Measurements from ENCODE around the gene FASTK.

FASTK gene

DNA sequence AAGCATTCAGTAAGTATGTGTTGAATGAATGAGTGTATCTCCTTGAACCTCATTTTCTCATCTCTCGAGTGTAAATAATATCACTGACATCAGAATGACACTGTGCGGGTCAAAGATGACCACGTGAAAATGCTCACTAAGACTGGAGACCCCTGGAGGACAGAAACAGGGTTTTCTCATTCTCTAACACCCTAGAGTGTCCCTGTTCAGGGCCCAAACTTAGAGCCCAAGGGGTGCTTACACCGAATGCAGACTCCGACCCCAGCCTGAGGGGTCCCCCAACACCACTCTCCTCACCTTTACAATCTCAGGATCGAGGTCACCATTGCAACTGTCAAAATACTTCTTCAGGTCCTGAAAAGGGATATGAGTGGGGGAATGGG, 24.3 kb downstream of the FASTK start:
- peaks cover 15% of the 10 kb centered on the region for H3K79me2 ChIP-seq (ENCODE audit: insufficient read depth, low read length)
- peaks cover 8% of the 10 kb centered on the region for H3F3A ChIP-seq (ENCODE audit: insufficient read depth)
- no peaks in the 10 kb centered on the region for H3K9me3 ChIP-seq (ENCODE audit: insufficient read depth, low read length)
- H3K36me3 ChIP-seq (ENCODE audit: low read length): no peaks in the 10 kb centered on the region
- no peak for TF ChIP-seq EZH2phosphoT487 (conservative IDR thresholded peaks at IDR 0.05; ENCODE audit: low read length)
- TF ChIP-seq, protein P1, sequence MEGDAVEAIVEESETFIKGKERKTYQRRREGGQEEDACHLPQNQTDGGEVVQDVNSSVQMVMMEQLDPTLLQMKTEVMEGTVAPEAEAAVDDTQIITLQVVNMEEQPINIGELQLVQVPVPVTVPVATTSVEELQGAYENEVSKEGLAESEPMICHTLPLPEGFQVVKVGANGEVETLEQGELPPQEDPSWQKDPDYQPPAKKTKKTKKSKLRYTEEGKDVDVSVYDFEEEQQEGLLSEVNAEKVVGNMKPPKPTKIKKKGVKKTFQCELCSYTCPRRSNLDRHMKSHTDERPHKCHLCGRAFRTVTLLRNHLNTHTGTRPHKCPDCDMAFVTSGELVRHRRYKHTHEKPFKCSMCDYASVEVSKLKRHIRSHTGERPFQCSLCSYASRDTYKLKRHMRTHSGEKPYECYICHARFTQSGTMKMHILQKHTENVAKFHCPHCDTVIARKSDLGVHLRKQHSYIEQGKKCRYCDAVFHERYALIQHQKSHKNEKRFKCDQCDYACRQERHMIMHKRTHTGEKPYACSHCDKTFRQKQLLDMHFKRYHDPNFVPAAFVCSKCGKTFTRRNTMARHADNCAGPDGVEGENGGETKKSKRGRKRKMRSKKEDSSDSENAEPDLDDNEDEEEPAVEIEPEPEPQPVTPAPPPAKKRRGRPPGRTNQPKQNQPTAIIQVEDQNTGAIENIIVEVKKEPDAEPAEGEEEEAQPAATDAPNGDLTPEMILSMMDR (IDR thresholded peaks at IDR 0.05; ENCODE audit: insufficient read depth, low read length, poor library complexity, severe bottlenecking): no peak
- H3K9ac ChIP-seq (ENCODE audit: low read length): no peak overlapping the region
- no peak overlapping the region for H3K4me3 ChIP-seq (ENCODE audit: insufficient read depth, low read length, poor library complexity, severe bottlenecking)
- H3K27me3 ChIP-seq (ENCODE audit: low read length): no peaks in the 10 kb centered on the region
- no peaks in the 10 kb centered on the region for H4K20me1 ChIP-seq (ENCODE audit: low read depth, low read length)
- H2AFZ ChIP-seq (ENCODE audit: low read depth, low read length, severe bottlenecking): no peak overlapping the region
- no peak overlapping the region for H3K4me2 ChIP-seq (ENCODE audit: low read depth, low read length, poor library complexity, severe bottlenecking)
- no peaks in the 10 kb centered on the region for H3K9me2 ChIP-seq (replicated peaks; ENCODE audit: insufficient read depth, low read length)
- H3K27ac ChIP-seq (ENCODE audit: low read depth, low read length): no peak overlapping the region

DNA sequence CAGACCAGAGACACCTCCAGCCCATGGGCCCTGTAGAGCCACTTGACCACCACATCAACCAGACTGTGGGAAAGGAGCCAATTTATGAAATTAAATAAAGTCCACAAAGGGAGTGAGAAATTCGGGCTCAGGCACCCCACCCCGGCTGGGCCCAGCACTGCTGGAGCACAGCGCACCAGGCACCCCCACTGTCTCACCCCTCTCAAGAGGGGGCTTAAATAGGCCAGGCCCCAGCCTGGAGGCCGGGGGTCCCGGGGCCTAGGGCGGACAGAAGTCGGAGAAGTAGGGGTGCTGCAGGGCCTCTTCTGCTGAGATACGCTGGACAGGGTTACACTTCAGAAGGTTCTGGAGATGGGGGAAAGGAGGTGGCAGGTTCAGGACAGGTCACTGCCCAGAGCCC, 26.9 kb downstream of the FASTK start:
- Histone ChIP-seq H3K4me2 (ENCODE audit: low read depth, low read length, poor library complexity, severe bottlenecking) (no peak overlapping the region), H3K27me3 (ENCODE audit: low read length) (no peaks in the 10 kb centered on the region), H3K4me3 (ENCODE audit: insufficient read depth, low read length, poor library complexity, severe bottlenecking) (no peak overlapping the region), H2AFZ (ENCODE audit: low read depth, low read length, severe bottlenecking) (no peak overlapping the region), H3K9ac (ENCODE audit: low read length) (no peak overlapping the region), H3K9me3 (ENCODE audit: insufficient read depth, low read length) (no peaks in the 10 kb centered on the region), H3K27ac (ENCODE audit: low read depth, low read length) (no peak overlapping the region), H3K79me2 (ENCODE audit: insufficient read depth, low read length) (no peaks in the 10 kb centered on the region), H4K20me1 (ENCODE audit: low read depth, low read length) (no peaks in the 10 kb centered on the region), H3F3A (ENCODE audit: insufficient read depth) (peaks cover 3% of the 10 kb centered on the region), H3K9me2 (replicated peaks; ENCODE audit: insufficient read depth, low read length) (no peaks in the 10 kb centered on the region), H3K36me3 (ENCODE audit: low read length) (no peaks in the 10 kb centered on the region)
- TF ChIP-seq EZH2phosphoT487 (conservative IDR thresholded peaks at IDR 0.05; ENCODE audit: low read length): no peak
- TF ChIP-seq, protein P1 (IDR thresholded peaks at IDR 0.05; ENCODE audit: insufficient read depth, low read length, poor library complexity, severe bottlenecking): no peak

DNA sequence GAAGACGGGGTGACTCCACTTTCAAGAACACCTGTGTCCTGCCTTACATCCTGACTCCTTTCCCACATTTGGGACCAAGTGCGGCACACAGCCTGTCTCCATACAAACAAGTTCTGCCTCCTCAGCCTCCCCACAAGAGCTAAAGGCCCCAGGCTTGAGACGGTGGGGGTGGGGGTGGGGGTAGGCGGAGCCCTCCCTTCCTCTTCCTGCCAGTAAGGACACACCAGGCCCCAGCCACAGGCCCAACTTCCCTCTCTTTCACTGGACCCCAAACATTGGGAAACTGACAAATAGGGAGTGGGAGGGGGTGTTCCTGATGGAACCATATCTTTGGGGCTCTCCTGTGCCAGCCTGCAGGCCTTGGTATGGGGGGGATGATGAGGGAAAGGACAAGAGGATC, 27.5 kb downstream of the FASTK start:
- Histone ChIP-seq H3K4me2 (ENCODE audit: low read depth, low read length, poor library complexity, severe bottlenecking) (no peak overlapping the region), H3F3A (ENCODE audit: insufficient read depth) (no peaks in the 10 kb centered on the region), H3K9me2 (replicated peaks; ENCODE audit: insufficient read depth, low read length) (no peaks in the 10 kb centered on the region), H3K9me3 (ENCODE audit: insufficient read depth, low read length) (no peaks in the 10 kb centered on the region), H3K9ac (ENCODE audit: low read length) (no peak overlapping the region), H4K20me1 (ENCODE audit: low read depth, low read length) (no peaks in the 10 kb centered on the region), H3K36me3 (ENCODE audit: low read length) (no peaks in the 10 kb centered on the region), H3K79me2 (ENCODE audit: insufficient read depth, low read length) (no peaks in the 10 kb centered on the region), H3K27ac (ENCODE audit: low read depth, low read length) (no peak overlapping the region), H3K4me3 (ENCODE audit: insufficient read depth, low read length, poor library complexity, severe bottlenecking) (no peak overlapping the region), H3K27me3 (ENCODE audit: low read length) (no peaks in the 10 kb centered on the region), H2AFZ (ENCODE audit: low read depth, low read length, severe bottlenecking) (no peak overlapping the region)
- TF ChIP-seq EZH2phosphoT487 (conservative IDR thresholded peaks at IDR 0.05; ENCODE audit: low read length): no peak
- TF ChIP-seq, protein P1 (IDR thresholded peaks at IDR 0.05; ENCODE audit: insufficient read depth, low read length, poor library complexity, severe bottlenecking): no peak

Data from SU-DHL-6 (cell line).